Measurements from ENCODE around the gene SETD1A. TPM values are rescaled to one million over a fixed set of nuclear protein-coding genes. Genes with fewer than 3 reads are reported as not detected.

The SETD1A gene
- total and polyA plus RNA-seq, 2 of the 4 experiments (the other 2 are of a cell fraction) = 0.54 to 5.8 TPM

DNA sequence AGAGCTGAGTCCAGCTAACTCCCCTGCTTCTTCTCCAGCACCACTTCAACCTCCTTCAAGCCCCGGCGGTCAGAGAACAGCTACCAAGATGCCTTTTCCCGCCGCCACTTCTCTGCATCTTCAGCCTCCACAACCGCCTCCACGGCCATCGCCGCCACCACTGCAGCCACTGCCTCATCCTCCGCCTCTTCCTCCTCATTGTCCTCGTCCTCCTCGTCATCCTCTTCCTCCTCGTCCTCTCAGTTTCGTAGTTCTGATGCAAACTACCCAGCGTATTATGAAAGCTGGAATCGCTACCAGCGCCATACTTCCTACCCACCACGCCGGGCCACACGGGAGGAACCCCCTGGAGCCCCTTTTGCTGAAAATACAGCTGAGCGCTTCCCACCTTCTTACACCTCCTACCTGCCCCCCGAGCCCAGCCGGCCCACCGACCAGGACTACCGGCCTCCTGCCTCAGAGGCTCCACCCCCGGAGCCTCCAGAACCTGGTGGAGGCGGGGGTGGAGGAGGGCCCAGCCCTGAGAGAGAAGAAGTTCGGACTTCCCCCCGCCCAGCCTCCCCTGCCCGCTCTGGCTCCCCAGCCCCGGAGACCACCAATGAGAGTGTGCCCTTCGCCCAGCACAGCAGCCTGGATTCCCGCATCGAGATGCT is 7.1 kb downstream of the SETD1A start:
- Histone ChIP-seq H3K4ac (ENCODE audit: low read depth, low read length) (no peak overlapping the region), H4K5ac (ENCODE audit: low read depth, low read length) (no peak overlapping the region), H3K23ac (ENCODE audit: low read depth, low read length) (no peak overlapping the region), H4K8ac (ENCODE audit: low read depth in 2 of 2, low read length in 2 of 2) (no peak overlapping the region), H3K27ac (ENCODE audit: insufficient read depth, low read length) (no peak overlapping the region), H2BK20ac (ENCODE audit: low read depth, low read length) (no peak overlapping the region), H3K14ac (replicated peaks; ENCODE audit: low read depth, low read length) (no peak overlapping the region), H3K4me3 (ENCODE audit: insufficient read depth, low read depth, low read length) (no peak overlapping the region), H2BK5ac (ENCODE audit: low read depth, low read length, poor library complexity, severe bottlenecking) (no peak overlapping the region), H4K20me1 (ENCODE audit: insufficient read depth, low read length) (peaks cover 10% of the 10 kb centered on the region; the same call in 1 of the 2 replicates), H3K27me3 (ENCODE audit: control insufficient read depth, insufficient read depth, low read length) (no peaks in the 10 kb centered on the region), H3K56ac (ENCODE audit: extremely low read depth, insufficient read depth, low read length) (no peak overlapping the region), H2AK5ac (ENCODE audit: low read depth, low read length) (no peak overlapping the region), H2BK15ac (ENCODE audit: low read depth, low read length) (no peak overlapping the region), H3K9ac (ENCODE audit: low read depth, low read length) (no peak overlapping the region), H3K36me3 (ENCODE audit: control insufficient read depth, insufficient read depth, low read length) (peaks cover 72% of the 10 kb centered on the region), H3K79me1 (ENCODE audit: low read depth in 1 of 2, low read length in 2 of 2) (peaks cover 14 to 26% of the 10 kb centered on the region in 2 experiments), H3K4me2 (ENCODE audit: low read depth, low read length) (no peak overlapping the region), H2BK120ac (ENCODE audit: low read depth, low read length) (no peak overlapping the region), H3K9me3 (ENCODE audit: control insufficient read depth, insufficient read depth, low read length) (no peaks in the 10 kb centered on the region), H3K18ac (ENCODE audit: low read depth, low read length) (no peak overlapping the region), H2AFZ (replicated peaks; ENCODE audit: low read length, poor library complexity) (no peak overlapping the region), H3K9me1 (ENCODE audit: insufficient read depth, low read length) (no peaks in the 10 kb centered on the region), H3K4me1 (ENCODE audit: control insufficient read depth, insufficient read depth, low read length) (no peaks in the 10 kb centered on the region), H4K91ac (ENCODE audit: insufficient read depth, low read depth, low read length) (no peak overlapping the region), H2AK9ac (replicated peaks; ENCODE audit: low read depth, low read length, poor library complexity) (no peak overlapping the region)
- no peak for TF ChIP-seq MXI1 (IDR thresholded peaks at IDR 0.05; ENCODE audit: borderline replicate concordance, low read depth, low read length)
- in situ Hi-C loops (cut with MboI; ENCODE audit: low sequenced_read_pairs) = no loop called here
- ATAC-seq (ENCODE audit: low read depth) (no peak), DNase-seq (no peak)
- ChIA-PET CTCF (interaction anchor here (0.6 kb wide), 1 partner anchor 904 kb away, joined by 3 read pairs; no protein-coding TSS in a partner anchor), POLR2A (ENCODE audit: unreplicated experiment) (no interaction called here)
- dilution Hi-C loops (cut with HindIII; ENCODE audit: low sequenced_read_pairs, unreplicated experiment) = no loop called here
- intact Hi-C loops (cut with micrococcal nuclease) = no loop called here
- WGBS, 2 experiments (ENCODE audit: extremely low coverage in 2 of 2, insufficient read length in 1 of 2) = 91% methylated on average over 18 of the region's 33 CpGs; no CpG with 5 or more reads in 1 of the 2 experiments
- no TSS peak for BruUV-seq (replicated peaks)

Measured in IMR-90 (cell line).